GM23248 (cell line): Measurements from ENCODE around the gene ASXL2.

Experiments used
- EZH2 ChIP-seq: fragments of 200-600 bp; sonication (generic); IDR thresholded peaks from 2 replicates; pipeline ENCODE4 v1.6.1; 2018; ENCODE audit warnings: antibody characterized with exemption, mild to moderate bottlenecking; ENCODE audit not compliant: insufficient read depth, poor library complexity, severe bottlenecking
- EZH2phosphoT487 ChIP-seq: fragments of 200-600 bp; sonication (generic); IDR thresholded peaks from 2 replicates; pipeline ENCODE4 v1.6.1; 2018; ENCODE audit warnings: antibody characterized with exemption, moderate library complexity, mild to moderate bottlenecking, low read depth; ENCODE audit not compliant: insufficient read depth

DNA sequence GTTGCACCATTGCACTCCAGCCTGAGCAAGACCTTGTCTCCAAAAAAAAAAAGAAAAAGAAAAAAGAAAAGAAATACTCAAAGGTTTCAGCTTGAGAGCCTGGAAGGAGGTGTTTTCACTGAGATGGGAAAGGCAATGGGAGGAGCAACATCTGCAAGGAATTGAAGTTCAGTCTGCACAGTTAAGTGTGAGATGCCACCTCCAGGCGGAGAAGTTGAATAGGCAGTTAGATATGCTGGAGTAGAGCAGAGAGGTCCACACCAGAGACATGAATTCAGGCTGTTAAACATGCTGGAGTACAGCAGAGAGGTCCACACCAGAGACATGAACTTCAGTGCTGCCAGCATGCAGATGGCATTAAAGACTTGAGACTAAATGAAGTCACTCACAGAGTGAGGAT lies 163.5 kb downstream of the ASXL2 start:
- no peak for TF ChIP-seq EZH2
- TF ChIP-seq EZH2phosphoT487: no peak
